Keratinocyte (primary cell): ENCODE measurements around the gene ARHGEF3. TPM values are rescaled to one million over a fixed set of nuclear protein-coding genes. Genes with fewer than 3 reads are reported as not detected.

Experiments used
- DNase-seq: peaks from one replicate; pipeline ENCODE4 v3.0.0-alpha.2; 2011; ENCODE audit warnings: low read depth, missing footprints, low spot score
- FAIRE-seq: peaks from 2 replicates; lab custom pipeline; 2011; peaks lifted over from hg19 to GRCh38; lab: Jason Lieb, UNC
- H2AFZ ChIP-seq: 2 replicates; pipeline ENCODE4 v1.6.0; 2012; ENCODE audit warnings: low read length, control low read depth, inconsistent platforms; ENCODE audit not compliant: control insufficient read depth
- H3K27ac ChIP-seq: 2 replicates; pipeline ENCODE4 v1.5.1; 2011; ENCODE audit warnings: low read length; ENCODE audit not compliant: control insufficient read depth, insufficient read depth
- H3K27me3 ChIP-seq: 3 replicates; pipeline ENCODE4 v1.6.0; 2011; ENCODE audit warnings: low read length; ENCODE audit not compliant: control insufficient read depth, insufficient read depth; ENCODE audit errors: extremely low read depth
- H3K36me3 ChIP-seq, 2 experiments: 2 replicates in 1 of 2; 3 replicates in 1 of 2; pipeline ENCODE4 v1.5.1; 2011; ENCODE audit warnings: low read length in 2 of 2, mild to moderate bottlenecking in 1 of 2; ENCODE audit not compliant: control insufficient read depth in 2 of 2, insufficient read depth in 2 of 2; ENCODE audit errors: extremely low read depth in 1 of 2
- H3K4me1 ChIP-seq: 3 replicates; pipeline ENCODE4 v1.5.1; 2011; ENCODE audit warnings: low read length; ENCODE audit not compliant: control insufficient read depth, insufficient read depth; ENCODE audit errors: extremely low read depth
- H3K4me2 ChIP-seq: 3 replicates; pipeline ENCODE4 v1.6.0; 2011; ENCODE audit warnings: low read depth, low read length; ENCODE audit not compliant: control insufficient read depth, insufficient read depth; ENCODE audit errors: extremely low read depth
- H3K4me3 ChIP-seq, 3 experiments: fragments of 200-600 bp in 1 of 3; sonication (generic) in 1 of 3; 2 replicates in 2 of 3; 3 replicates in 1 of 3; pipeline ENCODE4 v1.5.1; 2011 to 2016; ENCODE audit warnings: low read length in 3 of 3, mild to moderate bottlenecking in 3 of 3, control low read depth in 2 of 3, inconsistent platforms in 1 of 3, low read depth in 1 of 3, mixed read lengths in 1 of 3, mixed run types in 1 of 3, moderate library complexity in 1 of 3; ENCODE audit not compliant: control insufficient read depth in 2 of 3, insufficient read depth in 2 of 3; ENCODE audit errors: extremely low read depth in 1 of 3
- H3K79me2 ChIP-seq: 2 replicates; pipeline ENCODE4 v1.6.0; 2012; ENCODE audit warnings: low read length; ENCODE audit not compliant: control insufficient read depth, insufficient read depth
- H3K9ac ChIP-seq: 3 replicates; pipeline ENCODE4 v1.6.0; 2011; ENCODE audit warnings: low read length; ENCODE audit not compliant: control insufficient read depth, insufficient read depth; ENCODE audit errors: extremely low read depth
- H3K9me1 ChIP-seq: 3 replicates; pipeline ENCODE4 v1.6.0; 2011; ENCODE audit warnings: low read length; ENCODE audit not compliant: control insufficient read depth, insufficient read depth; ENCODE audit errors: extremely low read depth
- H3K9me3 ChIP-seq: 2 replicates; pipeline ENCODE4 v1.5.1; 2012; ENCODE audit warnings: low read depth, low read length; ENCODE audit not compliant: control insufficient read depth
- H4K20me1 ChIP-seq: 3 replicates; pipeline ENCODE4 v1.6.0; 2011; ENCODE audit warnings: low read length; ENCODE audit not compliant: control insufficient read depth, insufficient read depth; ENCODE audit errors: extremely low read depth
- EZH2 ChIP-seq: IDR thresholded peaks from one replicate; pipeline ENCODE4 v1.6.1; 2012; ENCODE audit warnings: inconsistent platforms, mild to moderate bottlenecking, low read length, moderate library complexity
- dilution Hi-C: fragments of 300-500 bp; cut with MboI; formaldehyde crosslinking; loops from one replicate; pipeline ENCODE4 v1.7.0; 2020; ENCODE audit warnings: low sequenced_read_pairs; ENCODE audit not compliant: extremely low pct_ligation_motif_present
- polyA plus RNA-seq, 5 experiments: library from polyadenylated mRNA; depleted of rRNA in 3 of 5; stranded (reverse) in 3 of 5; stranded (forward) in 1 of 5; unstranded in 1 of 5; fragments of >200 nt; gene quantifications; 1 replicate in 1 of 5; 2 replicates in 3 of 5; 3 replicates in 1 of 5; pipeline versions ENCODE4 v1.2.1 to v1.2.3, GENCODE V29; 2011 to 2012; ENCODE audit warnings: missing spikeins in 2 of 5, low read depth in 1 of 5, low replicate concordance in 1 of 5
- TF ChIP-seq, protein P1 (sequence below), 3 experiments: IDR thresholded peaks in 1 of 3; conservative IDR thresholded peaks in 1 of 3; optimal IDR thresholded peaks in 1 of 3; 2 replicates in 2 of 3; 3 replicates in 1 of 3; pipeline versions ENCODE3 to v1.5.1; 2011; ENCODE audit warnings: low read length in 3 of 3, mild to moderate bottlenecking in 3 of 3, moderate library complexity in 2 of 3, control low read depth in 1 of 3, inconsistent platforms in 1 of 3; ENCODE audit not compliant: insufficient read depth in 2 of 3; ENCODE audit errors: extremely low read depth in 1 of 3

Gene ARHGEF3
- polyA plus RNA-seq, 1 donor (not counting 4 experiments of a cell fraction or from before 2014, with no cell fraction given), result 26.2 TPM

DNA sequence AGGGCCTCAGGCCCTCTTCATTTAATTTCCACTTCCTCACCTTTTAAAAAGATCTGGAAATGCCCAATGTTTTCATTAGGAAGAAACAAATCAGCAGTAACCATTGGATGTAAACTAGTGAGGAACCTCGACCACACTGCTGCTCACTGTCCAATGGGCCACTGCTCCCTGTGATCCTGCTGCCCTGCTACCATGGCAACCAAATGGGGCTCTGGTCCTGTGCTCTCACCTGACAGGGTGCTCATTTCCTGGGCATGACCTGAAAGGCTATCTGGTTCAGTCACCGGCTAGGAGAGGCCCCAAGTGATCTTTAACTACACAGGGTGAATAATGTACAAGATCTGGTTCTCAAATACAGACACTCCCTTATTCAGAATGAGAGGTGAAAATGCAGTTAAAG, 54.6 kb downstream of the ARHGEF3 start:
- Histone ChIP-seq H3K9ac (no peak overlapping the region), H4K20me1 (no peaks in the 10 kb centered on the region), H3K9me3 (no peaks in the 10 kb centered on the region), H3K27me3 (no peaks in the 10 kb centered on the region), H3K79me2 (no peaks in the 10 kb centered on the region), H3K4me3 (no peak overlapping the region), H2AFZ (no peak overlapping the region), H3K9me1 (no peaks in the 10 kb centered on the region), H3K27ac (no peak overlapping the region), H3K4me1 (peaks cover 9% of the 10 kb centered on the region), H3K4me2 (no peak overlapping the region), H3K36me3 (peaks cover 14 to 32% of the 10 kb centered on the region in 2 experiments)
- TF ChIP-seq, protein P1, sequence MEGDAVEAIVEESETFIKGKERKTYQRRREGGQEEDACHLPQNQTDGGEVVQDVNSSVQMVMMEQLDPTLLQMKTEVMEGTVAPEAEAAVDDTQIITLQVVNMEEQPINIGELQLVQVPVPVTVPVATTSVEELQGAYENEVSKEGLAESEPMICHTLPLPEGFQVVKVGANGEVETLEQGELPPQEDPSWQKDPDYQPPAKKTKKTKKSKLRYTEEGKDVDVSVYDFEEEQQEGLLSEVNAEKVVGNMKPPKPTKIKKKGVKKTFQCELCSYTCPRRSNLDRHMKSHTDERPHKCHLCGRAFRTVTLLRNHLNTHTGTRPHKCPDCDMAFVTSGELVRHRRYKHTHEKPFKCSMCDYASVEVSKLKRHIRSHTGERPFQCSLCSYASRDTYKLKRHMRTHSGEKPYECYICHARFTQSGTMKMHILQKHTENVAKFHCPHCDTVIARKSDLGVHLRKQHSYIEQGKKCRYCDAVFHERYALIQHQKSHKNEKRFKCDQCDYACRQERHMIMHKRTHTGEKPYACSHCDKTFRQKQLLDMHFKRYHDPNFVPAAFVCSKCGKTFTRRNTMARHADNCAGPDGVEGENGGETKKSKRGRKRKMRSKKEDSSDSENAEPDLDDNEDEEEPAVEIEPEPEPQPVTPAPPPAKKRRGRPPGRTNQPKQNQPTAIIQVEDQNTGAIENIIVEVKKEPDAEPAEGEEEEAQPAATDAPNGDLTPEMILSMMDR (optimal IDR thresholded peaks at IDR 0.05 in 1 of 3, IDR thresholded peaks at IDR 0.05 in 1 of 3, conservative IDR thresholded peaks at IDR 0.05 in 1 of 3; ENCODE audit: extremely low read depth in 1 of 3, insufficient read depth in 2 of 3, low read length in 3 of 3), result no peak
- TF ChIP-seq EZH2, result no peak
- no peak for FAIRE-seq
- dilution Hi-C loops, result no loop called here
- DNase-seq, result no peak

DNA sequence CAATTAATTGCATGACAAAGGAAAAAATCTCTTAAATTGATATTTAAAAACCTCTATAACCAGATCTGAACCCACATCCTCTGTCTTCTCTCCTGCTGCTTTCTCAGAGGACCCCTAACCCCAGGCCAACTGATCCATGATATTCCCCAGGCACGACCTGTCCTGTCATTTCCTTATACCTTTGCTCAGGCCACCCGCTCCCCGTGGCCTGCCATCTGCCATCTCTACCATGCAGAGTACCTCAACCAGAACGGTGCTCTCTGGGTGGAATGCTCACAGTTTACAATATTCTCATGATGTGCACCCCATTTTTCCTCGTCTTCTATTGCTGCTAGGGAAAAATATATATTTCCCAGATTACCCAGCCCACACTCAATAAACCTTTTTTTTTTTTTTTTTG, 57.7 kb downstream of the ARHGEF3 start:
- TF ChIP-seq EZH2, result no peak
- TF ChIP-seq, protein P1 (optimal IDR thresholded peaks at IDR 0.05 in 1 of 3, IDR thresholded peaks at IDR 0.05 in 1 of 3, conservative IDR thresholded peaks at IDR 0.05 in 1 of 3; ENCODE audit: extremely low read depth in 1 of 3, insufficient read depth in 2 of 3, low read length in 3 of 3), result no peak
- Histone ChIP-seq H3K27me3 (no peaks in the 10 kb centered on the region), H3K9ac (no peak overlapping the region), H3K4me1 (no peaks in the 10 kb centered on the region), H2AFZ (no peak overlapping the region), H3K9me3 (no peaks in the 10 kb centered on the region), H3K36me3 (peaks cover 10 to 29% of the 10 kb centered on the region in 2 experiments), H3K27ac (no peak overlapping the region), H4K20me1 (no peaks in the 10 kb centered on the region), H3K9me1 (no peaks in the 10 kb centered on the region), H3K4me3 (no peak overlapping the region), H3K4me2 (no peak overlapping the region), H3K79me2 (no peaks in the 10 kb centered on the region)
- no peak for FAIRE-seq
- dilution Hi-C loops, result no loop called here
- DNase-seq, result no peak
